ENCODE measurements around the gene ITGAX.

DNA sequence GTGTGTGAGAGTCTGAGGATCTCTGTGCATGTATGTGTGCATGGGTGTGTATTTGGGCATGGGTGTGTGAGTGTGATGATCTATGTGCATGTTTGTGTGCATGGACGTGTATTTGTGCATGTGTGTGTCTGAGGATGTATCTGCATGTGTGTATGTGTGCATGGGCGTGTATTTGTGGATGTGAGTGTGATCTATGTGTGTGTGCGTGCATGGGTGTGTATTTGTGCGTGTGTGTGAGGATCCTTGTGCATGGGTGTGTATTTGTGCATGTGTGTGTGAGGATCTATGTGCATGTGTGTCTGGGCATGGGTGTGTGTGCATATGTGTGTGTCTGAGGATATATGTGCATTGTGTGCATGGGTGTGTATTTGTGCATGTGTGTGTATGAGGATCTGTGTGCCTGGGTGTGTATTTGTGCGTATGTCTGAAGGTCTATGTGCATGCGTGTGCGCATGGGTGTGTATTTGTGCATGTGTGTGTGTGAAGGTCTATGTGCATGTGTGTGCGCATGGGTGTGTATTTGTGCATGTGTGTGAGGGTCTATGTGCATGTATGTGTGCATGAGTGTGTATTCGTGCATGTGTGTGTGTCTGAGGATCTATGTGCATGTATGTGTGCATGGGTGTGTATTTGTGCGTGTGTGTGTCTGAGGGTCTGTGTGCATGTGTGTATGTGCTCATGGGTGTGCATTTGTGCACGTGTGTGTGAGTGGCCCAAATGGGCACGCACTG lies 26.5 kb upstream of the ITGAX start:
- TF ChIP-seq POLR2A (IDR thresholded peaks at IDR 0.05): no peak
- TF ChIP-seq CTCF (IDR thresholded peaks at IDR 0.05): no peak
- no peak for TF ChIP-seq POLR2AphosphoS5 (IDR thresholded peaks at IDR 0.05)

Data from suprapubic skin (tissue), 4 donors.